GM19099 (cell line): ENCODE results near the gene METTL23.

Experiments
- POLR2A ChIP-seq: IDR thresholded peaks from 3 replicates; pipeline ENCODE4 v1.6.1; 2011; ENCODE audit warnings: low read depth; ENCODE audit not compliant: insufficient read length; ENCODE audit errors: extremely low read depth

The METTL23 gene

GRCh38 chr17:76772842-76773525, 46.3 kb downstream of the METTL23 start:
- no peak for TF ChIP-seq POLR2A

DNA sequence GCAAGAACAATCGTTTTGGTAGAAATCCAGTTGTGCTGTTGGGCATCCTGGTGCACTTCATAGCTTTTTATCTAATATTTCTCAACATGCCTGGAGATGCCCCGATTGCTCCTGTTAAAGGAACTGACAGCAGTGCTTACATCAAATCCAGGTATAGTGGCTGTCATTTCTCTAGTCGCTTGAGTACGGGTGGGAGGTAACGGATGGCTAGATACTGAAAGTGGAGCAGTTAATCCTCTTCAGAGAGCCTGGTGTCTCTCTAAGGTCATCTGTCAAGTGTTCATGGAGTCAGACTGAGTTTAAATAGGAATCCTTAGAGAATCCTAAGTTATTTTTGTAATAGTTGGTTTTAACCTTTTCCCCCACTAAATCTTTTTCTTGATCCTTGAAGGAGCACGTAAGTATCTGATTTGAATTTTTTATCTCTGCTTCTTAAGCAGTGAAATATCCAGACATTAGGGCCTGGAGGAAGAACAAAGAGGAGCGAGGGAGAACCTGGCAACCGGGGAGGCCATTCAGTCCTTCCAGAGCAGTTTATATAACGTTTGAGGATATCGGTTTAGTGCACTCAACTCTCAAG, 48.5 kb downstream of the METTL23 start:
- TF ChIP-seq POLR2A, result no peak

- TF ChIP-seq POLR2A, result no peak
Observed at GRCh38 chr17:76781056-76781982, 54.7 kb downstream of the METTL23 start.

GRCh38 chr17:76783146-76783545, 56.5 kb downstream of the METTL23 start:
- TF ChIP-seq POLR2A, result no peak
